GM18909 (cell line): ENCODE results near the gene MRPL17.
A peak's percentile ranks its signal among the peaks of the same experiment; 100 is the strongest.

ENCODE experiments used
- ATAC-seq: cut with Tn5 transposase; IDR thresholded peaks from one replicate; pipeline ENCODE4 v1.9.1; 2021; ENCODE audit warnings: mild to moderate bottlenecking; ENCODE audit not compliant: unreplicated experiment, poor library complexity

MRPL17 gene

DNA sequence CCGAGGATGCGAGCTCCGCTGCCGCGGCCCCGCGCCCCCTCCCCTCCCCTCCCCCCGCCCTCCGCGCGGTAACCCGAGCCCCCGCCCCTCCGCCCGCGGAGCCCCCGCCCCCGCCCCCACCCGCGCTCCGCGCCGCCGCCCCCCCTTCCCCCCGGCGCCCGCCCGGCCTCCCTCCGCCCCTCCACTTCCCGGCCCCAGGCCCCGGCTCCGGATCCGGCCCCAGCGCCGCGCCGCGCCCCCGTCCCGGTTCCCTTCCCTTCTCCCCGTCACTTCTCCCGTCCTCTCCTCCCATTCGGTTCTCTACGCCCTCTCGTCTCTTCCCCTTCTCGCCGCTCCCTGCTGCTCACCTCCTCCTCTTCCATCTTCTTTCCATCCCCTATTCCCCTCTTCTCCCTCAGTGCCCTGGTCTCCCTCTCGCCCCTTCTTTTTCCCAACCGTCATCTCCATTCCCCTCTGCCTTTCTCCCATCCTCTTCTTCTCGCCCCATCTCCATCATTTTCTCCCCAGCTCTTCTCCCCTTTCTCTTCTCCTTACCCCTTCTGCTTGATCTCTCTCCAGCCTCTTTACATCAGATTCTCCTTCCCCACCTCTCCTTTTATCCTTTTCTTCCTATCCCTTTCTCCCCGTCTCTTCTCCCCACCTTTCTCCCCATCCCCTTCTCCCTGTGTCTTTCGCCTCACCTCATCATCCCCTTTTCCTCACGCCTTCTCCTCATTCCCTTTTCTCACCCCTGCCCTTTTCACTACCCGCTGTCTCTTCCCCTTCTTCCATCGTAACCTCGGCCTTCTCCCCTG lies 27.2 kb downstream of the MRPL17 start, which contains the start of gene DCHS1:
DCHS1 (minus strand) TSS at position 20 of the 794 bp plus-strand sequence. CDS start 14,196 bp downstream, outside the sequence.
- no peak for ATAC-seq

DNA sequence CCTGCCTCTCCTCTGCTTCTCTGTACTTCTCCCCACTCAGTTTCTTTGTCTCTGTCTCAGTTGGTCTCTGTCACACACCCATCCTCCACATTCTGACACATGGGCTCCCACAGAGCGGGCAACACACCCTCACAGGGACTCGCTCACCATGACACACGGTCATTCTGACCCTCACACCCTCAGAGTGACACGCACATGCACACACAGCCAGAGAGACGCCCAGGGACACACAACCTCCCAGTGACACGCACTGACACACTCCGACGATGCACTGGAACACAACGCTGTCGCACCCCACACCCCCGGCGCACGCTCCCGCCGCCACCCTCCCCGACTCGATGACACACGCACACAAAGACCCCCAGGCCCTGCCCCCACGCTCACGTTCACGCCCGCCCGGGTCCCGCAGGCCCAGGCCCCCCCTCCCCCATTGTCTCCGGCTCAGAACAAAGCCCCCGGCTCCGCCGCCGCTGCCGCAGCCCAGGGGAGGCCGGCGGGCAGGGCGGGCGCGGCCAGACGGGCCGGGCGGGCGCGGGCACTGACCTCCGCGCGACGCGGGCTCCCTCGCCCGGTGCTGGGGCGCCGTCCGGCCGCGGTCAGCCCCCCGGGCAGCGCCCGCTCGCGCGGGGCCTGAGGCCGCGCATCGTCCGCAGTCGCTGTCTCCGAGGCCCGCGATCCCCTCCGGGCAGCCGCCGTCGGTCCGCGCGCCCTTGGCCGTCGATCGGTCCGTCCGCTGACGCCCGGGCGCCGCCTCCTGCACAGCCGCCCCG lies 27.9 kb downstream of the MRPL17 start:
- no peak for ATAC-seq

DNA sequence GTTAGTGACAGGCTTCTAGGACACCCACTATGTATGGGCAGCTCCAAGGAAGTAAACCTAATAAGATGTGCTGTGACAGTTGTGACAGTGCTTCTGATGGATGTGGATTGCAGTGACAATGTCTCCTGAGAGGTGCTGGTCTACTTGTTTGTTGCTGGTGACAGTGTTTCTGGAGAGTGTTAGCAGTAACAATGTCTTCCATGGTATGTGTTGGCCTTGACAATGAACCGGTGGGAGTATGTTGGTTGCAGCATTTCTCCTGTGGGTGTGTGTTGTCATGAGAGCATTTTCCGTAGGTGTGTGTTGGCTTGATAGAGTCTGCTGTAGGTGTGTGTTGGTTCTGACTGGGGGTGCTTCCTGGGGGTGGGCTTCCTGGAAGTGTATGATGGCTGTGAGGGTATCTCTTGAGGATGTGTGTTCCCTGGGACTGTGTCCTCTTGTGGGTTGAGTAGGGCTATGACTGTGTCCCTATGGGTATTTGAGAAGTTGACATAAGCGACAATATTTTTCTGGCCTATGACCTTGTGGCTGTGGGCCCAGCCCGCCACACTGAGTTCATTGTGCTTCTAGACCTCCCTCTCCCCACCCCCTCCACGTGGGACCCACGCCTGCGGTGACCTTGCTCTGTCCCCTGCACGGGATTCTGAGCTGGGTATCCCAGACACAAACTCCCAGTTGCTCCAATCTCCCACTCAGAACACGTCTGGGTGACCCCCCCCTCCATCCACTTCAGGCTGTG lies 28.7 kb downstream of the MRPL17 start:
- no peak for ATAC-seq

DNA sequence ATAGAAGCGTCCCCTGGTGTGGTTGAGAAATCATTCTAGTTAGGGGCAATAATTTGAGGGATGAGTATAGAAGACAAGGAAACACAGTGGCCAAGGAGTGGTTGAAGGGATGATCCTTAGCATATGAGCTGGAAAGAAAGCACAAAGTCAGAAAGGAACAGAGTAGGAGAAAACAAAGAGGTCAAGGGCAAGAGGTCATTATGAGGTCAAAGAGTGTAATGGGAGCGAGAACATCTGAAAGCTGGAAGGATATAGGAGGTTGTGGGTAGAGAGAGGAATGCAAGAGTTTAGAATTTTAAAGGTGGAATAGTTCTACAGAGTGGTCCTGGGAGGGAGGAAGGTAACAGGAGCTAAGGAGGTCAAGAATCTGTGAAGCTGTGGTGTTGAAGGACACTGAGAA lies 29.5 kb downstream of the MRPL17 start:
- no peak for ATAC-seq

DNA sequence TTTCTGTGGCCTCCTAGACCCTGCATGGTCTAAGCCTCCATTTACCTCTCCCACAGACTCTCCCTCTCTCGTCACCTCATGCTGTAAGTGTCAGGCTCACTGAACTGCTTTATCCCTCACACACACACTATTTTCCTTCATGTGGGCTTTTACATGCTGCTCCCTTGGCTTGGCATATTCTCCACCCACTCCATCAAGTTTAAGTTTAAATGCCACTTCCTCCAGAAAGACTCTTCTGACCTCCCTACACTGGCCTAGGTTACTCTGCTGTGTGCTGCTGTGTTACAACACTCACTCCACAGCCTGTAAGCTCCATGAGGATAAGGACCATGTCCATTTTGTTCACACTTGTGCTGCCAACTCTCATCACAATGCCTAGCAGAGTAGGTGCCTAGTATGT lies 30.0 kb downstream of the MRPL17 start:
- ATAC-seq, result no peak

DNA sequence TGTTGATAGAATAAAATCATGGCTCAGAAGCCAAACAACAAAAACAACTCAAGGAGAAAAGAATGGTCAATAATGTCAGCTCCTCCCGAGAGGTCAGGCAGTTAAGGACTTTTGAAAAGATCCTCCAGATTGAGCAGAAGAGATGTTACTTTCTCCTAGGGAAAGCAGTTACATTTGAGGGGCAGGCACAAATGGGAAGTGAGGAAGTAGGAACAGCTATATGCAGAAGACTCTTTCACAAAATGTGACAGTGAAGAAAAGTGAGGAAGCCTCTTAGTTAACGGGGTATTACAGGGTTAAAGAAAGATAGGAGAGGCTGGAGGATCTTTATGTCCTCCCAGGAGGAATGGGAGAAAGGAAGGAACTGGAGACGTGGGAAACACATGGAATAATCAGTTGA lies 31.0 kb downstream of the MRPL17 start:
- ATAC-seq, result no peak

DNA sequence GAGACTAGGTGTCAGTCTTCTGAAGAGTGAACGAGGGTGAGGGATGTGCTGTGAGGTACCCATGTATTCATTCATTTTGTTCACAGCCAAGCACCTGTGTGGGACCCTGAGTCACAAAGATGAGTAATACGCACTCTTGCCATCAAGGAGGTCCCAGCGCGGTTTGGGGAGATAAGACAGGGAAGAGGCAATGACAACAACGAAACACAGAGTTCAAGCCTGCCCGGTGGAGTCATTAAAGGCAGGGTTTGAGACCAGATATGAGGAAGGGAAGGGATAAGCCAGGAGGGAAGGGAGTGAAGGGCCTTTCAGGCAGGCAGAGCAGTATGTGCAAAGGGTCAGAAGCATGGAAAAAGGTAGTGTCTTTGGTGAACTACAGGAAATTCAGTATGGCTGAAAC lies 32.2 kb downstream of the MRPL17 start:
- no peak for ATAC-seq

DNA sequence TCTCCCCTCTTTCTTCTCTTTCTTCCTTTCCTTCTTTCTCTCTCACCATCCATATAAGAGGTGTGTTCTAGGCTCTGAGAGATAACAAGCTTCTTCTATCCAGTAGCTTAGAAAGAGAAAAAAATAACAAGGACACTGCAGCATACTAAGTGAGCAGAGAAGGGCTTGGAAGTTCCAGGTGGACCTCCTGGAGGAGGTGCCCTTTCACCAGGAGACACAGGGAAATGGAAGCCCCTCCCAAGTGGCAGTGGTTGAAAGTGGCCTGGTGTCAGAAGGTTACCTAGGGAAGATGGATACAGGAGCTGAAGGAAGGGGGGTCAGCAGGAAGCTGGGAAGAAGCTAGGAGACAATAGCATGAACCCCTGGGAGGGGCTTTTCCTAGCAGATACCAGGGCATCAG lies 33.0 kb downstream of the MRPL17 start:
- ATAC-seq, result no peak

DNA sequence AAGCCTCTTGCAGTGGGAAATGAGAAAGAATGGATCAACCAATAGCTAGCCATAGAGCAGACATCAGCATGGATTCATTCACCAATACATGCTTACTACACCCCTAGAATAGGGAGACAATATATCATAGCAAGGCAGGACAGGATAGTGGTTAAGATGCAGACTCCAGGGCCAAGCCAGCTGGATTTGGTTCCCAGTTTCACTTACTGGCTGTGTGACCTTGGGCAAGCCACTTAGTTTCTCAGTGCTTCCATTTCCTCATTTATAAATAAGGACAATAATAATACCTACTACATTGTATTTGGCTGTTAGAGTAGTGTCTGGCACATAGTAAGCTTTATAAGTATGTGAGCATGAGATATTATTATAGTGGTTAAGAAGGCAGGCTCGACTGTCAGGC lies 34.6 kb downstream of the MRPL17 start:
- ATAC-seq, result no peak

DNA sequence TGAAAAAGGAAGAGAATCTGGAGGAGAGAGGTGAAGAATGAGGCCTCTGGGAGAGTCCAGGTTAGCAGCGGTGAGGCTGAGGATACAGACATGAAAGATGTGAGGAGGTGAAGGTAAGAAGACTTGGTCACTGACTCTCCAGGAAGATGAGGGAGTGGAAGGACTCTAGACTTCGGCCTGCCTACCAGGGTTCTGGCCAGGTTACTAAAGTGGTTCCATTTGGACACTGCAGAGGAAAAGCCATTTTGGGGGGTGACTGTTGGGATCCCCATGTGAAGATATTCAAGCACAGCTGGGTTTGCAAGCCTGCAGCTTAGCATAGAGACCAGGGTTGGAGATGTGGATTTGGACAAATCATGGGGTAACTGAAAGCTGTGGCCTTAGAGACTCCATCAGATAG lies 35.3 kb downstream of the MRPL17 start:
- no peak for ATAC-seq

DNA sequence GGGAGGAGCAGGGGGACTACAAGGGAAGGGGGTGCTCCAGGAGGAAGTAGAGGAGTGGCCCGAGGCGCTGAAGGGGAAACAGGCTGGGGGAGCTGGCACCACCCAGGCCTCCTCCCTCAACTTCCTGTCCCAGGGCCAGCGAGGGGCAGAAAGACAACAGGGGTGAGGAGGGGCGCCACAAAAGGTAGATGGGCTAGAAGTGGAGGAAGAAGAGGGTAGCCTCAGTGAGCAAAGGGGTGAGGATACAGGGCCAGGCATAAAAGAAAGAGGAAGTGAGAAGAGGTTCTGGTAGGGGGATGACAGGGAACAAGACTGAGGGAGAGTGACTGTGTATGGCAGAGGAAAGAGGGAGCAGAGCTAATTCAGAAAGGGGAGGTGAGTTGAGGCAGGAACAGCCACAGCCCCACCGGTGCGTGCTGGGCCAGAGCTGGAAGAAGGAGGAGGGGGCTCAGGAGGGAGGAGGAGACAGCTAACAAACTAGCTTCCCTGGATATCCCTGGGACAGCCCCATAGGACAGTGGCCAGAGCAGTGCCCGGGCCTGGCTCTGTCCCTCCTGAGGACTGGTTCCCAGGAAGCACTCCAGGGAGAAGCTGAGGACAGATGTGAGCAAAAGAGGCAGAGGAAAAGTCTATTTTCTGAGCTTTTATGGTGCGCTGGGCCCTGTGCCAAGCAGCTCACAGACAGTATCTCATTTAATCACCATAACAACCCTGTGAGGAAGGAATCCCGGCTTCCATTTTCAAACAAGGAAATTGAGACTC lies 36.0 kb downstream of the MRPL17 start:
- peak; percentile 90 for ATAC-seq

DNA sequence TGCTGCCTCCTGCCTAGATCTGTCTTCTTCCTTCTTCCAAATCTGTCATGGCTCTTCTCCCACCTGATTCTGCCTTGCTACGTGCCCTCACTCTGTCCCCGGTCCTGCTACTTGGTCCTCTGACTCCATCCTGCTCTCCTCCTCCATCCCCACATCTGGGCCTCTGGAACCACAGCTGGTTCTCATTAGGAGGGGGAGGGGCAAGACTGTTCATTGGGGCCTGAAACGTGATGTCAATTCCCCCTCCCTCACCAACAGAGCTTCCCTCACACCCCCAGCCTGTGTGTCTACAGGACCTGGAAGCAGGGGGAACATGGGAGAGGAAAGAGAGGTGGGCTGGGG lies 36.6 kb downstream of the MRPL17 start:
- ATAC-seq, result no peak

DNA sequence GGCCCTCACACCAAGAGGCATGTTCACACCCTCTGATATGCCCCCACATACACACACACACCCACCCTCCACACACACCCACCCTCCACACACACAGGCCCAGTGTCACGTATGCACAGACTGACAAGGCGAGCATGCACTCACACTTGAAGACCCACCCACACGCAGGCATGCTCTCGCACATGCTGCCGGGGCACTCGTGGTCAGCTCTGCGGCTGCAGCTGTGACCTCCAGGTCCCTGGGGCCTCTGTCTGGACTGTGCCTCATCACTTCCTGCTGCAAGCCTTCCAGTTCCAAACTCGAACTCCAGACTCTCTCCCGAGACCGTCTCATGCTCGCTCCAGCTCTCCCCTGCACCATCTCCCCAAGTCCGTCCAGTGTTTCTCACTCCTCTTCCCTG lies 37.1 kb downstream of the MRPL17 start:
- peak; percentile 40 for ATAC-seq

DNA sequence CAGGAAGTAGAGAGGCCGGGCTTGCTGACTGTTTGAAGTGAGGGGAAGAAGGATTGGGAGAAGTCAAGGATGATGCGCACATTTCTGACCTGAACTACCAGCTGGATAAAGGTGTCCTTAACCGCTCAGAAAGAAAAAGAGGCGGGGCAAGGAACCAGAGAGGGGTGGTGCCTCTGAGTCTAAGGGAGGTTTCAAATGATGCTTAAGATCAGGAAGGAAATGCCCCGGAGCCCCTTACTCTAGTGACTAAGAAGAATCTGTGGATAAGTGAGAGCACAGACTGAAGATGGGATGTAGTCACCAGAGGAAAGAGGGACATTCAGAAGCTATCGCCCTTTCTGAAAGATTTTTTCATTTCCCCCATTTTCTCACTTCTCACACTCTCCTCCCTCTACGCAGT lies 40.2 kb downstream of the MRPL17 start:
- ATAC-seq, result no peak

DNA sequence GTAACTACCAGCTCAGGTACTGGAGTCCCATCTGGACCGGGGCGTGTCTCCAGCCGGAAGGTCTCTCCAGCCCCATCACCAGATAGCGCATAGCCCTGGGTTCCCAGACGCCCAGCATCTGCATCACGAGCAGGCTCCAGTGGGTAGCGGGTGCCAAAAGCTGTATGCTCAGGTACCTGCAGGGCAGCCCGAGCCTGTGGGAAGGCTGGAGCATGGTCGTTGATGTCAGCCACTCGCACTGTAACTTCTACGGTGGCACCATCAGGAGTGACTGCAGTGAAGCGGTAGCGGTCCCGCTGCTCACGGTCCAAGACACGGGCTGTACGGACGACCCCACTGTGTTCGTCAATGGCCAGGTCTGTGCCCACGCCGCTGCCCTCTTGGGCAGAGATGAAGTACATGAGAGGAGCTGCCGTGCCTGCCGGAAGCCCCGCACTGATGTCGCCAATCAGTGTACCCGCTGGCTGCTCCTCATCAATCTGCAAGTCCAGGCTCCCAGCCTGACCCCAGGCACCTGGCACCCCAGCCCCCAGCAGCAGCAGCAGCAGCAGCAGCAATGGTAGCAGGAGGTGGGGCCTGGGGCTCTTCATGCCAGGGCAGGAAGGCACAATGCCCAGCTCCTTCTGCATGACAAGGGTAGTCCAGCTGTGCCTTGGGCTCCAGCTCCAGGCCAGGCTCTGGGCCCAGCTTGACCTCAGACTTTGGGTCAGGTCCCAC lies 42.0 kb downstream of the MRPL17 start:
- ATAC-seq, result no peak

DNA sequence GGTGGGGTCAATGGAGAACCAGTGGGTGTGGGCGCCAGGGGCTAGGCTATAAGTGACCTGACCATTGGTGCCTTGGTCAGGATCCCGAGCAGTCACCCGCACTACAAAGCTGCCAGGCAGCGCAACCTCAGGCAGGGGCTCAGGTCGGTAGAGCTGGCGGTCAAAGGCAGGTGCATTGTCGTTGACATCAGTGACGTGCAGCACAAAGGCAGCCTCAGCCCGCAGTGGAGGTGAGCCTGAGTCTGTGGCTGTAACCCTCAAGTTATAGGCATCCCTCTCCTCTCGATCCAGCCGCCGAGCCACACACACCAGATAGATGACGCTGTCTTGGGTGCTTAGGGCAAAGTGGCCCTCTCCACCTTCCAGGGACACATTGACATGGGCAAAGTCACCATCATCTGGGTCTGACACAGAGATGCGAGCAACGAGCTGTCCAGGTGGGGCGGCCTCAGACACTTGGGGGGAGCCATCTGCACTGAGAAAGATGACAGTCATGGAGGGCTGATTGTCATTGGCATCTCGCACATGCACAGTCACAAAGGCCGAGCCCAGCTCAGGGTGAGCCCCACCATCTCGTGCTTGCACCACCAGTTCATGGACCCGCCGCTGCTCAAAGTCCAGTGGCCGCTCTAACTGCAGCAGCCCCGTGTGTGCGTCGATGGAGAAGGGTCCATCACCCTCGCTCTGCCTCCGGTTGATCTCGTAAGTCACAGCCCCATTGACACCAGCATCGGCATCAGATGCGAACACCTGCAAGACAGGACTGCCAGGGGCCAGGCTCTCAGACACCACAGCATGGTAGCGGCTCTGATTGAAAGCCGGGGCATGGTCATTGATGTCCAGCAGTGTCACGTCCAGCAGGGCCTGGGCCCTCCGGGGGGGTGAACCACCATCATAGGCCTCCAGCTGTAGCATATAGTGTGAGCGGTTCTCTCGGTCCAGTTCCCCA lies 42.8 kb downstream of the MRPL17 start:
- ATAC-seq, result no peak

DNA sequence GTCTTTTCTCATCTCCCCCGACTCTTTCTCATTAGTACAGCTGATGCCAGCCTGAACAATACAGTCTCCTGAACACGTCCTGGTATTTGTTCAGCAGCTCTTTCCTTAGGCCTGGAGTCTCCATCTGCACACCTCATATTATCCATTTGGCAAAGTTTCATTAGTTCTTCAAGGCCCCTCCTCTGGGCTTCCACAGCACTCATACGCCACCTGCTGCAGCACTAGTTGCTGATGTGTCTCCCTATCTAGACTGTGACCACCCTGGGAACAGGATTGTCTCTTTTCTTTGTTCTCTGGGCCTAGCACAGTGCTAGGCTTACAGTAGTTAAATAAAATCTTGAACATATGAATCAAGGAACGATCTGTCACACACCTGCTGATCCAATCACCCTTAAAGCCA lies 44.7 kb downstream of the MRPL17 start:
- no peak for ATAC-seq

DNA sequence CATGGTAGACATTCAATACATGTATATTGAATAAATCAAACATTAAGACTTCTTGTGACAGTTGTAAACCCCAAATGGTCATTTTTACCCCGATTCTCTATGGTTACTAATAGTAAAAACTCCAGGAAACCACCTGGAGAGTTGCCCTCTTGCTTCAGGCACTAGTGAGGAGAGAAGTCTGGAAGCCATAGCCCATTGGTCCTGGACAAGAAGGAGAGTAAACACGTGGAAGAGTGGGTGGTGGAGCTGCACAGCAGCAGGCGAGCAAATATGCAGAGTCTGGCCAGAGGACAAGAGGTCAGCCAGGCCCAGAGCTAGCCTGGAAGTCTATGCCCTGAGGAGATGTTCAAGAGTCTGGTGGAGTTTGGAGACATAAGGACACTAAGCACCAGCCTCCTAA lies 45.3 kb downstream of the MRPL17 start:
- ATAC-seq, result no peak

DNA sequence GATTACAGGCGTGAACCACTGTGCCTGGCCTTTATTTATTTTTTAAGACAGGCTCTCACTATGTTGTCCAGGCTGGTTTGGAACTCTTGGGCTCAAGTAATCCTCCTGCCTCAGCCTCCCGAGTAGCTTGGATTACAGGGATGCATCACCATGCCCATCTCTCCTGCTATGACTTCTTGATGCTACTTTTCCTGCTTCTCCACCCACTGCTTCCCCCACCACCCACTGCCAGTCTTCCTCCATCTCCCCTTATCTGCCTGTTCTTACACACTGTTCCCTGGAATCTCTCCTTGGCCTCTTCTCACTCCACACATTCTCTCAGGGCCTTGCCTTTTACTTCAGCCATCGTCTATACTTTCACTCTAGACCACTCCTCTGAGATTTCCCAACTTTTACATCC lies 46.7 kb downstream of the MRPL17 start:
- no peak for ATAC-seq
